Activated CD8-positive, alpha-beta T cell treated with anti-CD3 and anti-CD28 coated beads for 36 hours (primary cell): ENCODE results near the gene FOXP1. TPM values are rescaled to one million over a fixed set of nuclear protein-coding genes. Genes with fewer than 3 reads are reported as not detected.

Source experiments
- ATAC-seq: fragments of 200-7000 bp; cut with Tn5 transposase; one replicate; pipeline ENCODE4 v1.10.0; 2021; ENCODE audit warnings: mild to moderate bottlenecking, moderate library complexity
- CTCF ChIA-PET: fragments of 350-600 bp; sonication (Branson Sonifier 250); formaldehyde crosslinking; loops from one replicate; lab custom pipeline; 2021; ENCODE audit warnings: antibody characterized with exemption; lab: Charles Lee
- POLR2A ChIA-PET: fragments of 350-600 bp; sonication (Branson Sonifier 250); formaldehyde crosslinking; loops from one replicate; lab custom pipeline; 2021; ENCODE audit warnings: antibody characterized with exemption; lab: Charles Lee
- DNase-seq: peaks from one replicate; pipeline ENCODE4 v3.0.0-alpha.2; 2020
- H3K27ac Mint-ChIP-seq: one replicate; pipeline ENCODE4 v1.8.0; 2021; ENCODE audit warnings: mild to moderate bottlenecking, mixed read lengths
- H3K27me3 Mint-ChIP-seq: one replicate; pipeline ENCODE4 v1.8.0; 2021; ENCODE audit warnings: mixed read lengths
- H3K36me3 Mint-ChIP-seq: one replicate; pipeline ENCODE4 v1.8.0; 2021; ENCODE audit warnings: low read depth, mixed read lengths
- H3K4me1 Mint-ChIP-seq: one replicate; pipeline ENCODE4 v1.8.0; 2021; ENCODE audit warnings: low read depth, mixed read lengths
- H3K4me3 Mint-ChIP-seq: one replicate; pipeline ENCODE4 v1.8.0; 2021; ENCODE audit warnings: mild to moderate bottlenecking, moderate library complexity, mixed read lengths
- H3K9me3 Mint-ChIP-seq: one replicate; pipeline ENCODE4 v1.8.0; 2021; ENCODE audit warnings: mixed read lengths
- CTCF ChIP-seq: fragments of 200-600 bp; IDR thresholded peaks from one replicate; pipeline ENCODE4 v1.8.0; 2022; ENCODE audit warnings: antibody characterized with exemption, mild to moderate bottlenecking
- intact Hi-C: fragments of 100-400 bp; cut with micrococcal nuclease; formaldehyde crosslinking; loops from one replicate; pipeline ENCODE4 v1.10.0; 2022
- total RNA-seq, 2 experiments: library from RNA; stranded (reverse); gene quantifications; one replicate each; pipeline ENCODE4 v1.2.3, GENCODE V29; 2021

Gene FOXP1
- total RNA-seq, 2 experiments from 2014 or later, result 145 to 153 TPM

- Mint-ChIP-seq H3K4me3 (no peak overlapping the region), H3K9me3 (no peaks in the 10 kb centered on the region), H3K27me3 (no peaks in the 10 kb centered on the region), H3K36me3 (peaks cover 20% of the 10 kb centered on the region), H3K27ac (no peak overlapping the region), H3K4me1 (peaks cover 5% of the 10 kb centered on the region)
- intact Hi-C loops, result no loop called here
- ATAC-seq, result no peak
- DNase-seq, result no peak
- no peak for TF ChIP-seq CTCF
- ChIA-PET CTCF (no interaction called here), POLR2A (no interaction called here)
Observed at GRCh38 chr3:71570546-71570945, 13.0 kb downstream of the FOXP1 start.

GRCh38 chr3:71568207-71568606 is 15.3 kb downstream of the FOXP1 start:
- DNase-seq (no peak), ATAC-seq (no peak)
- no peaks in the 10 kb centered on the region for H3K27me3 Mint-ChIP-seq
- H3K9me3 Mint-ChIP-seq, result no peaks in the 10 kb centered on the region
- H3K27ac Mint-ChIP-seq, result no peak overlapping the region
- TF ChIP-seq CTCF, result no peak
- ChIA-PET CTCF (no interaction called here), POLR2A (interaction anchor here (1.1 kb wide), 1 partner anchor 57 kb away, joined by 3 read pairs; no protein-coding TSS in a partner anchor)
- H3K4me1 Mint-ChIP-seq, result peaks cover 5% of the 10 kb centered on the region
- H3K36me3 Mint-ChIP-seq, result peaks cover 20% of the 10 kb centered on the region
- no peak overlapping the region for H3K4me3 Mint-ChIP-seq
- intact Hi-C loops, result no loop called here

GRCh38 chr3:71566776-71567175 is 16.8 kb downstream of the FOXP1 start:
- Mint-ChIP-seq H3K4me1 (peaks cover 5% of the 10 kb centered on the region), H3K27ac (no peak overlapping the region), H3K27me3 (no peaks in the 10 kb centered on the region), H3K4me3 (no peak overlapping the region), H3K9me3 (no peaks in the 10 kb centered on the region), H3K36me3 (peaks cover 20% of the 10 kb centered on the region)
- POLR2A ChIA-PET, result interaction anchor here (0.6 to 1.5 kb wide), 3 partner anchors 9 to 83 kb away, joined by 3 to 4 read pairs (median 4); no protein-coding TSS in a partner anchor
- CTCF ChIA-PET, result no interaction called here
- DNase-seq (no peak), ATAC-seq (no peak)
- no peak for TF ChIP-seq CTCF
- intact Hi-C loops, result no loop called here

DNA sequence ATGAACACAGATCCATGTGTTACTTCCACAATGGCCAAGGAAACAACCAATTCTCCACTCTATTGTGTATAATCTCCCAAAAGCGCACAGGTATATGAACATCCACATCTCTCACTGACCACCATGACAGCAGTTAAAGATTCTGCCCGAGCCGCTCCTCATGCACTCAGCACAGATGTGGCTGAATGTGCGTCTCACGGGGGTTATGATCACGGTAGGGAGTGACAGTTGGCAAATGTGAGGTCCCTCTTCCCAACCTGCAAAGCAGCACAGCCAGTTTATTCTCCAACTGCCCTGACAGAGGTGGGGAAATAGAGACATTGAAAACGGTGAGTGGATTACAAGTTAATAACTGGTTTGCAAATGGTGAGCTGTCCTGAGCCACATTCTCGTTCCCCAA is 17.6 kb downstream of the FOXP1 start:
- H3K9me3 Mint-ChIP-seq, result no peaks in the 10 kb centered on the region
- DNase-seq, result no peak
- CTCF ChIA-PET, result no interaction called here
- intact Hi-C loops, result no loop called here
- no peak overlapping the region for H3K4me3 Mint-ChIP-seq
- no peak overlapping the region for H3K27ac Mint-ChIP-seq
- TF ChIP-seq CTCF, result no peak
- no peaks in the 10 kb centered on the region for H3K27me3 Mint-ChIP-seq
- no peak for ATAC-seq
- H3K4me1 Mint-ChIP-seq, result peaks cover 5% of the 10 kb centered on the region
- POLR2A ChIA-PET, result interaction anchor here (0.6 to 1.5 kb wide), 2 partner anchors 10 to 82 kb away, joined by 3 to 4 read pairs; no protein-coding TSS in a partner anchor
- peaks cover 25% of the 10 kb centered on the region for H3K36me3 Mint-ChIP-seq

DNA sequence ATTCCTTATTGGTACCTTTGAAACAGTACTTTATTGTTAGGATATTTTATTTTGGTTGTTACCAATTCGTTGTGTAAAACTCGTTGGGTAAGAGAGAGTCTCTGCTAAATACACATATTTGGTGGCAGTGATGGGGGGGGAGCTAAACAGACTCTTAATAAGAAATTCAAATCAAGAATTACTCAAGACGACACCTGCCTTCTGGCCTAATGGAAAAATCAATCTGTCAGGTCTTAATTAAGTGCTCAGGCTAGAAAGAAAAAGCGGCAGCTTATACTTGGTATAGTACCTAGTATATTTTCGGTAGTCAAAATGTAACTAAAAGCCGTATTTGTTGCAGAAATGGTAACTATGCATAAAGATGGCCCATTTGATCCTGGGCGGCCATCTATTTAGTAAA is 18.2 kb downstream of the FOXP1 start:
- ChIA-PET CTCF (no interaction called here), POLR2A (no interaction called here)
- Mint-ChIP-seq H3K4me3 (no peak overlapping the region), H3K9me3 (peaks cover 2% of the 10 kb centered on the region), H3K36me3 (peaks cover 30% of the 10 kb centered on the region), H3K4me1 (peaks cover 5% of the 10 kb centered on the region), H3K27me3 (no peaks in the 10 kb centered on the region), H3K27ac (no peak overlapping the region)
- DNase-seq, result no peak
- TF ChIP-seq CTCF, result no peak
- ATAC-seq, result no peak
- intact Hi-C loops, result no loop called here
